Activated T-helper 1 cell treated with anti-CD3 and anti-CD28 coated beads, Interleukin-12 subunit alpha, Interleukin-12 subunit beta, Interleukin-2, Interleukin-4 antibody, amounts not matched to agents 30 ng/mL and 10 ng/mL and 1 ng/mL, durations not matched to agents 14 hours and 24 hours and 36 hours (primary cell): ENCODE results near the gene ANKRD53. TPM values are rescaled to one million over a fixed set of nuclear protein-coding genes. Genes with fewer than 3 reads are reported as not detected.
A peak's percentile ranks its signal among the peaks of the same experiment; 100 is the strongest.

Source experiments
- DNase-seq: peaks from one replicate; pipeline ENCODE4 v3.0.0; 2021; ENCODE audit warnings: low spot score
- H3K27ac Mint-ChIP-seq: one replicate; pipeline ENCODE4 v1.8.0; 2021; ENCODE audit warnings: mild to moderate bottlenecking, mixed read lengths
- H3K27me3 Mint-ChIP-seq: one replicate; pipeline ENCODE4 v1.8.0; 2022; ENCODE audit warnings: mild to moderate bottlenecking, moderate library complexity, mixed read lengths; ENCODE audit not compliant: insufficient read depth
- H3K36me3 Mint-ChIP-seq: one replicate; pipeline ENCODE4 v1.8.0; 2021; ENCODE audit warnings: low read depth, mixed read lengths
- H3K4me1 Mint-ChIP-seq: one replicate; pipeline ENCODE4 v1.8.0; 2021; ENCODE audit warnings: low read depth, mixed read lengths
- H3K4me3 Mint-ChIP-seq: one replicate; pipeline ENCODE4 v1.8.0; 2021; ENCODE audit warnings: mild to moderate bottlenecking, moderate library complexity, mixed read lengths
- H3K9me3 Mint-ChIP-seq: one replicate; pipeline ENCODE4 v1.8.0; 2021; ENCODE audit warnings: mixed read lengths
- intact Hi-C: fragments of 100-400 bp; cut with micrococcal nuclease; formaldehyde crosslinking; loops from one replicate; pipeline ENCODE4 v1.15.1; 2024
- total RNA-seq: library from RNA; stranded (reverse); gene quantifications from 2 replicates; pipeline ENCODE4 v1.2.3, GENCODE V29; 2022

Gene ANKRD53
- total RNA-seq, 1 donor from 2014 or later: not detected

GRCh38 chr2:70983506-70984227 is 5.2 kb downstream of the ANKRD53 start:
- H3K4me3 Mint-ChIP-seq: no peak overlapping the region
- H3K9me3 Mint-ChIP-seq: no peaks in the 10 kb centered on the region
- peaks cover 7% of the 10 kb centered on the region for H3K4me1 Mint-ChIP-seq
- no peak overlapping the region for H3K27ac Mint-ChIP-seq
- intact Hi-C loops: no loop called here
- no peaks in the 10 kb centered on the region for H3K27me3 Mint-ChIP-seq
- peaks cover 24% of the 10 kb centered on the region for H3K36me3 Mint-ChIP-seq
- DNase-seq: no peak

DNA sequence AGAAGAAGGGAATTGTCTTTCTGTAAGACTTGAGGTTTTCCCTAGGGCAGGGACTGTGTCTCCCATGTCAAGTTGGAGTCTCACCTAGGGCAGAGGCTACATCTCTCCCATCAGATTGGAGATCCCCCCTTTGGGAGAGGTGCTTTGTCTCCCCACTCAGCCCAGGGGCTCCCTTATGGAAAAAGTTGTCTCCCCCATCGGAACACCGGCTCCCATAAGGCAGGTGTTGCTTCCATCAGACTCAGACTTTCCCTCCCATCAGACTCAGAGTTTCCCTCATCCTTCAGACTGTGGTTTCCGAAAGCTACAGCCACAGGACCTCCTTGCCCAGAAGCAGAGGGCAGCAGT is 5.8 kb downstream of the ANKRD53 start:
- H3K27ac Mint-ChIP-seq: peak overlapping the region; percentile 2
- H3K4me1 Mint-ChIP-seq: peaks cover 7% of the 10 kb centered on the region
- H3K4me3 Mint-ChIP-seq: no peak overlapping the region
- H3K27me3 Mint-ChIP-seq: no peaks in the 10 kb centered on the region
- DNase-seq: no peak
- H3K36me3 Mint-ChIP-seq: peaks cover 24% of the 10 kb centered on the region
- no peaks in the 10 kb centered on the region for H3K9me3 Mint-ChIP-seq
- intact Hi-C loops: no loop called here

DNA sequence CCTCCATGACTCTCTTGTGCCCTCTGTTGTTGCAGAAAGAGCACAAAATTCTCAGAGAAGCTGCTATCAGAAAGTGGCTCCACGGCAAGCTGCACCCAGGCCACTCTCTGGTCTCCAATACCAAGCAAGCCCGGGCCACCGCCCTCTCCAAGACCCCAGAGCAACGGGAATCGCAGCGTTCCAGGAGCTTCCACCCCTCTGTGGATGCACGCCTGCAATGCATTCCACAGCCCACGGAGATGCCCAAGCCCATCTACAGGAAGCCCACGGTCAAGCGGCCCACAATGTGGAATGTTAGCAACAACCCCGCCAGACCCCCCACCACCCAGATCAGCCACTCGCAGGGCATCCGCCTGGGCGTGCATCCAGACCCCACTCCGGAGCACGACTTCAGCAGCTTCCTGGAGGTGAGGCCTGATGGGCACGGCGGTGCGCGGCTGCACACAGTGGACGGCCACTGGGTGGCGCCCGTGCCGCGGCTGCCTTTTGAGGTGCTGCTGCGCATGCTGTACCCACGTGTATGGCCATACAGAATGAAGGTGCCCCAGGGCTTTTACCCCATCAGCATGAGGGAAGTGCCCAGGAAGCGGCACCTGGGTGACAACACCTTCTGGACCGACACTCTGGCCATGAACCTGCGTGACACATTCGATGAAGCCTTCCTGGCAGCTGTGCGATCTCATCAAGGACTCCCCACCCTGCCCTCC is 6.3 kb downstream of the ANKRD53 start:
- Mint-ChIP-seq H3K27ac (peak overlapping the region; percentile 2), H3K4me3 (no peak overlapping the region), H3K27me3 (no peaks in the 10 kb centered on the region), H3K9me3 (no peaks in the 10 kb centered on the region), H3K36me3 (peaks cover 28% of the 10 kb centered on the region), H3K4me1 (peaks cover 7% of the 10 kb centered on the region)
- peak; percentile 73 for DNase-seq
- intact Hi-C loops: loop anchor here (1.0 kb wide), 2 partner anchors 11 to 17 kb away; no protein-coding TSS in a partner anchor

DNA sequence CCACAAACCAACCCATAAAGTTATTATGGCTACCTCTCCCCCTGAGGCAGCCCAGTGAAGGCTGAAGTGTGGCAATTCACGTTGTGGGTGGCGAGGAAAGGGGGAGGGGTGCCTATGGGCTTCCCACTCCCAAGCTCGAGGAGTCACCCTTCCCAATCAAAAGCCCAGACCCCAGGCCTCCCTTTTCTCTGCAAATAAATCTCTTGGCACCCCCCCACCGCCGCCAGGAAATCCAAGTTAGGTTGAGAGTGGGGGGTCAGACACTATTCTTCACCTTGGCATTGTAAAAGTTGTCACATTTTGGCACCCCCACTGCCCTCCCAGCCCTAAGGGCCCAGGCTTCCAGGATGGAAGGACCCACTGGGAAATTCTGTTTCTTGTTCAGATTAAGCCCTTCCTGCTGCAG is 6.9 kb downstream of the ANKRD53 start:
- Mint-ChIP-seq H3K36me3 (peaks cover 28% of the 10 kb centered on the region), H3K27me3 (no peaks in the 10 kb centered on the region), H3K4me1 (peaks cover 7% of the 10 kb centered on the region), H3K4me3 (no peak overlapping the region), H3K9me3 (no peaks in the 10 kb centered on the region), H3K27ac (no peak overlapping the region)
- no peak for DNase-seq
- intact Hi-C loops: loop anchor here (1.0 kb wide), 2 partner anchors 10 to 16 kb away; no protein-coding TSS in a partner anchor

- H3K27ac Mint-ChIP-seq: peak overlapping the region; percentile 18
- DNase-seq: no peak
- peaks cover 30% of the 10 kb centered on the region for H3K36me3 Mint-ChIP-seq
- no peaks in the 10 kb centered on the region for H3K27me3 Mint-ChIP-seq
- H3K9me3 Mint-ChIP-seq: no peaks in the 10 kb centered on the region
- H3K4me3 Mint-ChIP-seq: no peak overlapping the region
- intact Hi-C loops: loop anchor here (1.0 kb wide), 2 partner anchors 9 to 15 kb away; no protein-coding TSS in a partner anchor
- H3K4me1 Mint-ChIP-seq: peaks cover 8% of the 10 kb centered on the region
Observed at GRCh38 chr2:70985956-70986355, 7.5 kb downstream of the ANKRD53 start.

DNA sequence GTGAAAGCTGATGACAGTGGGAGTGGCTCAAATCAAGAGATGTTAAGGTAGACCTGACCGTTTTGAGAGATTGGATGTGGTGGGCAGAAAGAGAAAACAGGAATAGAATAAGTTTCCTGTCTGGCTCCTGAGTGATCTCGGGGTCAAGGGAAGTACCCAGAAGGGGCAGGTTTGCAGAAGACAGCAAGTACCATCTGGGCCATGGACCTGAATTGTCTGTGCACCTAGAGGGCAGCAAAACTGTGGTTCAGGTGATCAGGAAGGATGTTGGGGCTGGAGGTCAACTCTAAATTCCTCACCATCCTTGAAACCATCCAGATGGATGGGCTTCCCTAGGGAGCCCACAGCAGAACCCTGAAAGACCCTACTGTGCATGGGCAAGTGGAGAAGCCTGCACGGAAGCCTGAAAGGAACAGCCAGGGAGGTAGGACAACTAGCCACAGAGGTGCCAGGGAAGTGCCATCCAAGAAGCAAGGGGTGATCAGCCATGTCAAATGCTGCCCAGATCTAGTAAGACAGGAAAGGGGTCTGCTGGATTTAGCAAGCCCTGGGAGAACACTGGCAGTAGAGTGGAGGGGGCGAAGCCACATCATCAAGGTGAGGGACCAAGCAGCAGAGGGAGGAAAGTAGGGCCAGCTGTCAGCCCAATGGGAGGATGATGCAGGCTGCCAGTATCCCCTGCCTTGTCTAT is 8.2 kb downstream of the ANKRD53 start:
- peaks cover 36% of the 10 kb centered on the region for H3K36me3 Mint-ChIP-seq
- no peak overlapping the region for H3K4me3 Mint-ChIP-seq
- peak overlapping the region; percentile 32 for H3K27ac Mint-ChIP-seq
- H3K27me3 Mint-ChIP-seq: no peaks in the 10 kb centered on the region
- intact Hi-C loops: no loop called here
- H3K9me3 Mint-ChIP-seq: no peaks in the 10 kb centered on the region
- H3K4me1 Mint-ChIP-seq: peaks cover 15% of the 10 kb centered on the region
- DNase-seq: no peak

- Mint-ChIP-seq H3K4me1 (peaks cover 16% of the 10 kb centered on the region), H3K27ac (no peak overlapping the region), H3K36me3 (peaks cover 37% of the 10 kb centered on the region), H3K9me3 (no peaks in the 10 kb centered on the region), H3K4me3 (no peak overlapping the region), H3K27me3 (no peaks in the 10 kb centered on the region)
- no peak for DNase-seq
- intact Hi-C loops: no loop called here
Observed at GRCh38 chr2:70987386-70987785, 9.0 kb downstream of the ANKRD53 start.

GRCh38 chr2:70988151-70988550 is 9.7 kb downstream of the ANKRD53 start:
- DNase-seq: no peak
- peaks cover 22% of the 10 kb centered on the region for H3K4me1 Mint-ChIP-seq
- peak overlapping the region; percentile 79 for H3K27ac Mint-ChIP-seq
- intact Hi-C loops: no loop called here
- peaks cover 40% of the 10 kb centered on the region for H3K36me3 Mint-ChIP-seq
- no peaks in the 10 kb centered on the region for H3K27me3 Mint-ChIP-seq
- no peaks in the 10 kb centered on the region for H3K9me3 Mint-ChIP-seq
- no peak overlapping the region for H3K4me3 Mint-ChIP-seq

- H3K27me3 Mint-ChIP-seq: no peaks in the 10 kb centered on the region
- H3K9me3 Mint-ChIP-seq: no peaks in the 10 kb centered on the region
- H3K36me3 Mint-ChIP-seq: peaks cover 42% of the 10 kb centered on the region
- no peak overlapping the region for H3K4me3 Mint-ChIP-seq
- intact Hi-C loops: no loop called here
- peaks cover 30% of the 10 kb centered on the region for H3K4me1 Mint-ChIP-seq
- no peak for DNase-seq
- H3K27ac Mint-ChIP-seq: peak overlapping the region; percentile 79
Observed at GRCh38 chr2:70988726-70989648, 10.6 kb downstream of the ANKRD53 start.

DNA sequence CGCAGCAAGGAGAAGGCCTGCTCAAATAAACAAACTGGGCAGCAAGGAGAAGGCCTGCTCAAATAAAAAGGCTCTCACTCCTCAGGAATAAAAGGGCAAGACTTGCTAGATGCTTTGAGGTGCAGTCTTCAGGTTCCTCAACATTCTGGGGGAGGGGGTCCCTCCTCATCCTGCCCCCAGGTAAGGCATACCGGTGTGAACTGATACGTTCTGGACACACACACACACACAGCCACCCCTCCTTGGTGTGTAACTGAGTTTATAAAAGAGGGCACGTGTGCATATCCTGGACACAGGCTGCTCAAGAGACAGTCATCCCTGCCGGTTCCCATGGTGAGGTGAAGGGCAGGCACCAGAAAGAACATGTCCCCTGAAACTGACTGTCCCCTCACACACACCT is 11.8 kb downstream of the ANKRD53 start:
- intact Hi-C loops: no loop called here
- DNase-seq: no peak
- Mint-ChIP-seq H3K27me3 (no peaks in the 10 kb centered on the region), H3K27ac (no peak overlapping the region), H3K4me3 (no peak overlapping the region), H3K9me3 (no peaks in the 10 kb centered on the region), H3K4me1 (peaks cover 26% of the 10 kb centered on the region), H3K36me3 (peaks cover 42% of the 10 kb centered on the region)

DNA sequence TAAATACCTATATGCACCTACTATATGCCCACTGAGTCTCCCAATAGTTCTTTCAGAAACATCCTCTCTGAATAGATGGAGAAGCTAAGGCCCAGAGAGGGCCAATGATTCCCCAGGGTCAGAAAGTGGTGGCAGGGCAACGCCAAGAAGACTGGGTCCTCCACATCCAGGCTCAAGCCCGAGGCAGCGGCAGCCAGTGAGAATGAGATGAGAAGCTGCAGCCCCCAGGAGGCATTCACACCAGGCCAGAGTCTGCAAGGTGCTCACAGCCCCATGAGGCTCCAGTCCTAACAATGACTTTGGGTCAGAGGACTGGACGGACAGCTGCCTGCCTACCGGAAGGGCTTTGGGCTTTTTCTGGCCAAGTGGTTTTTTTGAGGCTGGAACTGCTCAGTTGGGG is 12.7 kb downstream of the ANKRD53 start:
- H3K27ac Mint-ChIP-seq: no peak overlapping the region
- H3K36me3 Mint-ChIP-seq: peaks cover 38% of the 10 kb centered on the region
- no peak overlapping the region for H3K4me3 Mint-ChIP-seq
- DNase-seq: no peak
- H3K4me1 Mint-ChIP-seq: peaks cover 33% of the 10 kb centered on the region
- no peaks in the 10 kb centered on the region for H3K9me3 Mint-ChIP-seq
- no peaks in the 10 kb centered on the region for H3K27me3 Mint-ChIP-seq
- intact Hi-C loops: no loop called here

DNA sequence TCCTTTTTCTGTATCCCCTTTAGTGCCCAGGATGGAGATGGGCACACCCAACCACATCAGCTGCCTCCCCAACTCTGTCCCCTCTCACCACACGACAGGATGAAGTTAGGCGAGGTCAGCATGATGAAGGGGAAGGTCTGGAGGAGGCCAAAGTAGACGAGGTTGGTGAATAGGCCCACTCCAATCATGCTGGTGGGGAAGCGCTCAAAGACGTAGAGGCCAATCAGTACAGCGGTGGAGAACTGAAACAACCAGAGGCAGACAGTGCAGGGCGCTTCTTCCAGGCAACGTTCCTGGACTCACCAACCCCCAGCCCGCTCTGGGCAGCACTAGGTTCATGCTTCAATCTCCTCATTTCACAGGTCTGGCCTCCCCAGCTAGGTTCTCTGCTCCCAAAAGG is 13.3 kb downstream of the ANKRD53 start:
- peak overlapping the region; percentile 48 for H3K27ac Mint-ChIP-seq
- H3K27me3 Mint-ChIP-seq: no peaks in the 10 kb centered on the region
- peaks cover 32% of the 10 kb centered on the region for H3K36me3 Mint-ChIP-seq
- H3K4me3 Mint-ChIP-seq: no peak overlapping the region
- intact Hi-C loops: no loop called here
- H3K4me1 Mint-ChIP-seq: peaks cover 33% of the 10 kb centered on the region
- no peaks in the 10 kb centered on the region for H3K9me3 Mint-ChIP-seq
- no peak for DNase-seq
